ENCODE results near the gene SLC1A2. TPM values are rescaled to one million over a fixed set of nuclear protein-coding genes. Genes with fewer than 3 reads are reported as not detected.

SLC1A2 gene
- total RNA-seq, 1 donor from 2014 or later = 0.07 TPM

- Mint-ChIP-seq H3K9me3 (ENCODE audit: low read depth) (no peaks in the 10 kb centered on the region), H3K27ac (no peak overlapping the region), H3K4me1 (ENCODE audit: low read depth) (no peaks in the 10 kb centered on the region), H3K36me3 (ENCODE audit: insufficient read depth) (no peaks in the 10 kb centered on the region), H3K4me3 (ENCODE audit: low read depth) (no peak overlapping the region), H3K27me3 (peaks cover 16% of the 10 kb centered on the region)
- no peak for DNase-seq (ENCODE audit: low spot score, unreplicated experiment)
- TF ChIP-seq, protein P1, sequence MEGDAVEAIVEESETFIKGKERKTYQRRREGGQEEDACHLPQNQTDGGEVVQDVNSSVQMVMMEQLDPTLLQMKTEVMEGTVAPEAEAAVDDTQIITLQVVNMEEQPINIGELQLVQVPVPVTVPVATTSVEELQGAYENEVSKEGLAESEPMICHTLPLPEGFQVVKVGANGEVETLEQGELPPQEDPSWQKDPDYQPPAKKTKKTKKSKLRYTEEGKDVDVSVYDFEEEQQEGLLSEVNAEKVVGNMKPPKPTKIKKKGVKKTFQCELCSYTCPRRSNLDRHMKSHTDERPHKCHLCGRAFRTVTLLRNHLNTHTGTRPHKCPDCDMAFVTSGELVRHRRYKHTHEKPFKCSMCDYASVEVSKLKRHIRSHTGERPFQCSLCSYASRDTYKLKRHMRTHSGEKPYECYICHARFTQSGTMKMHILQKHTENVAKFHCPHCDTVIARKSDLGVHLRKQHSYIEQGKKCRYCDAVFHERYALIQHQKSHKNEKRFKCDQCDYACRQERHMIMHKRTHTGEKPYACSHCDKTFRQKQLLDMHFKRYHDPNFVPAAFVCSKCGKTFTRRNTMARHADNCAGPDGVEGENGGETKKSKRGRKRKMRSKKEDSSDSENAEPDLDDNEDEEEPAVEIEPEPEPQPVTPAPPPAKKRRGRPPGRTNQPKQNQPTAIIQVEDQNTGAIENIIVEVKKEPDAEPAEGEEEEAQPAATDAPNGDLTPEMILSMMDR (IDR thresholded peaks at IDR 0.05; ENCODE audit: unreplicated experiment) = no peak
These were observed 56.0 kb downstream of the SLC1A2 start for GRCh38 chr11:35363246-35363801.

- peaks cover 16% of the 10 kb centered on the region for H3K27me3 Mint-ChIP-seq
- no peak for DNase-seq (ENCODE audit: low spot score, unreplicated experiment)
- no peak overlapping the region for H3K4me3 Mint-ChIP-seq (ENCODE audit: low read depth)
- no peaks in the 10 kb centered on the region for H3K4me1 Mint-ChIP-seq (ENCODE audit: low read depth)
- no peak overlapping the region for H3K27ac Mint-ChIP-seq
- TF ChIP-seq, protein P1 (IDR thresholded peaks at IDR 0.05; ENCODE audit: unreplicated experiment) = no peak
- no peaks in the 10 kb centered on the region for H3K9me3 Mint-ChIP-seq (ENCODE audit: low read depth)
- no peaks in the 10 kb centered on the region for H3K36me3 Mint-ChIP-seq (ENCODE audit: insufficient read depth)
These were observed 56.8 kb downstream of the SLC1A2 start for GRCh38 chr11:35362521-35362980.

DNA sequence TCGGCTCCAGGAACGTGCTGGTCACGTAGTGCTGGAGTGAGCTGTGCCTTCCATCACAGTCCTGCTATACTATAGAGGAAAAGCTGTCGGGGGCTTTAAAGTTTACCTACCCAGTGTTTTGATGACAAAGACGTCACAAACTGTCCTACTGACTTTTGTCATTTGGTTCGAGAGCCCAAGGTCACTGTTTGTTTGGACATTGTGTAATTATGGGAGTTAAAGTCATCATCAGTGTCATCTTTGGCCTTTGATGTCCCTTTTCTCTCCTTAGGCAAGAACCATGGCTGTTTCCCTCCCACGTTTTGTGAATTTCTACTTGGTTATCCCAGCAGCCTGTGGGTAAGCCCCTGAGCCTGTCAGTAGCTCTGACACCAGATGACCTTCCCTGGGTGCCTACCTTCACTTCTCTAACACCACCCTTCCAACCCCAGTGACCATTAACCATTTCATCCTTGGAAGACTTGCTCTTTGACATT lies 59.3 kb downstream of the SLC1A2 start:
- Mint-ChIP-seq H3K36me3 (ENCODE audit: insufficient read depth) (no peaks in the 10 kb centered on the region), H3K27me3 (peaks cover 13% of the 10 kb centered on the region), H3K27ac (no peak overlapping the region), H3K4me3 (ENCODE audit: low read depth) (no peak overlapping the region), H3K4me1 (ENCODE audit: low read depth) (no peaks in the 10 kb centered on the region), H3K9me3 (ENCODE audit: low read depth) (no peaks in the 10 kb centered on the region)
- TF ChIP-seq, protein P1 (IDR thresholded peaks at IDR 0.05; ENCODE audit: unreplicated experiment) = no peak
- DNase-seq (ENCODE audit: low spot score, unreplicated experiment) = no peak

GRCh38 chr11:35359321-35360054 lies 59.9 kb downstream of the SLC1A2 start:
- Mint-ChIP-seq H3K9me3 (ENCODE audit: low read depth) (no peaks in the 10 kb centered on the region), H3K4me1 (ENCODE audit: low read depth) (no peaks in the 10 kb centered on the region), H3K27ac (no peak overlapping the region), H3K36me3 (ENCODE audit: insufficient read depth) (no peaks in the 10 kb centered on the region), H3K27me3 (peaks cover 13% of the 10 kb centered on the region), H3K4me3 (ENCODE audit: low read depth) (no peak overlapping the region)
- TF ChIP-seq, protein P1 (IDR thresholded peaks at IDR 0.05; ENCODE audit: unreplicated experiment) = no peak
- DNase-seq (ENCODE audit: low spot score, unreplicated experiment) = no peak

DNA sequence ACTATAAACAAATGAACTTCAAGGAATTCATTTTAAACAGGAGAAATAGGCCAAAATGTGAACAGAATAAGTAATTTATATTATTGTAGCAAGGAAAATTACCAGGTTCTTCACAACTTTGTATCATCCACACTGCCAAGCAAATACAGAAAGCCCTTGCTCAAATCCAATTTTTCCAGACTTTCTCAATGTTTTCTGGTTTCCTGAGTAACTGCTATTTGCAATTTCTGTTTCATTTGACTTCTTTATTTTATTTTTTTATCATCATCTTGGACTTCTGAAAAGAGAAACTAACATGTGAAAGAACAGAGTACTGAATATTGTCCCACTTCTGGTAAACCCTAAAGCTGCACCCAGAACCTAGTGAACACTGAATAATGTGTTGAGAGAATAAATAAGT lies 61.0 kb downstream of the SLC1A2 start:
- Mint-ChIP-seq H3K4me3 (ENCODE audit: low read depth) (no peak overlapping the region), H3K9me3 (ENCODE audit: low read depth) (no peaks in the 10 kb centered on the region), H3K36me3 (ENCODE audit: insufficient read depth) (no peaks in the 10 kb centered on the region), H3K4me1 (ENCODE audit: low read depth) (no peaks in the 10 kb centered on the region), H3K27ac (no peak overlapping the region), H3K27me3 (peaks cover 10% of the 10 kb centered on the region)
- no peak for DNase-seq (ENCODE audit: low spot score, unreplicated experiment)
- TF ChIP-seq, protein P1 (IDR thresholded peaks at IDR 0.05; ENCODE audit: unreplicated experiment) = no peak
